ENCODE data around the gene FYB2. TPM values are rescaled to one million over a fixed set of nuclear protein-coding genes. Genes with fewer than 3 reads are reported as not detected.

FYB2 gene
- total RNA-seq, 1 donor from 2014 or later: 0.14 TPM

GRCh38 chr1:56837244-56837939, 18.2 kb upstream of the FYB2 start:
- DNase-seq (ENCODE audit: low read depth) (no peak), FAIRE-seq (no peak)
- Histone ChIP-seq H3K36me3 (ENCODE audit: insufficient read depth, low read length) (no peaks in the 10 kb centered on the region), H3K9me3 (ENCODE audit: insufficient read depth, low read depth, low read length) (no peaks in the 10 kb centered on the region), H3K27me3 (ENCODE audit: insufficient read depth, low read length) (no peaks in the 10 kb centered on the region), H3K4me2 (ENCODE audit: low read length) (no peak overlapping the region), H3K4me1 (ENCODE audit: insufficient read depth, low read length) (peaks cover 9% of the 10 kb centered on the region), H4K20me1 (ENCODE audit: insufficient read depth, low read length) (no peaks in the 10 kb centered on the region), H3K9ac (ENCODE audit: low read length) (no peak overlapping the region), H3K4me3 (ENCODE audit: insufficient read depth, low read depth, low read length) (no peak overlapping the region), H2AFZ (ENCODE audit: low read depth, low read length) (no peak overlapping the region), H3K79me2 (ENCODE audit: insufficient read depth, low read length) (no peaks in the 10 kb centered on the region), H3K27ac (ENCODE audit: low read depth, low read length) (no peak overlapping the region)
- Mint-ChIP-seq H3K9me3 (ENCODE audit: unreplicated experiment) (peaks cover 8% of the 10 kb centered on the region), H3K27me3 (ENCODE audit: low read depth, unreplicated experiment) (peaks cover 15% of the 10 kb centered on the region), H3K27ac (ENCODE audit: unreplicated experiment) (no peak overlapping the region), H3K36me3 (ENCODE audit: low read depth, unreplicated experiment) (no peaks in the 10 kb centered on the region), H3K4me3 (ENCODE audit: unreplicated experiment) (no peak overlapping the region), H3K4me1 (ENCODE audit: low read depth, unreplicated experiment) (peaks cover 3% of the 10 kb centered on the region)
- TF ChIP-seq, protein P1, sequence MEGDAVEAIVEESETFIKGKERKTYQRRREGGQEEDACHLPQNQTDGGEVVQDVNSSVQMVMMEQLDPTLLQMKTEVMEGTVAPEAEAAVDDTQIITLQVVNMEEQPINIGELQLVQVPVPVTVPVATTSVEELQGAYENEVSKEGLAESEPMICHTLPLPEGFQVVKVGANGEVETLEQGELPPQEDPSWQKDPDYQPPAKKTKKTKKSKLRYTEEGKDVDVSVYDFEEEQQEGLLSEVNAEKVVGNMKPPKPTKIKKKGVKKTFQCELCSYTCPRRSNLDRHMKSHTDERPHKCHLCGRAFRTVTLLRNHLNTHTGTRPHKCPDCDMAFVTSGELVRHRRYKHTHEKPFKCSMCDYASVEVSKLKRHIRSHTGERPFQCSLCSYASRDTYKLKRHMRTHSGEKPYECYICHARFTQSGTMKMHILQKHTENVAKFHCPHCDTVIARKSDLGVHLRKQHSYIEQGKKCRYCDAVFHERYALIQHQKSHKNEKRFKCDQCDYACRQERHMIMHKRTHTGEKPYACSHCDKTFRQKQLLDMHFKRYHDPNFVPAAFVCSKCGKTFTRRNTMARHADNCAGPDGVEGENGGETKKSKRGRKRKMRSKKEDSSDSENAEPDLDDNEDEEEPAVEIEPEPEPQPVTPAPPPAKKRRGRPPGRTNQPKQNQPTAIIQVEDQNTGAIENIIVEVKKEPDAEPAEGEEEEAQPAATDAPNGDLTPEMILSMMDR (IDR thresholded peaks at IDR 0.05; ENCODE audit: insufficient read depth, low read depth, low read length): no peak
- no peak for TF ChIP-seq EZH2 (IDR thresholded peaks at IDR 0.05; ENCODE audit: insufficient read depth, low read length)

- H3K4me3 ChIP-seq (ENCODE audit: insufficient read depth, low read depth, low read length): no peak overlapping the region
- no peaks in the 10 kb centered on the region for H3K79me2 ChIP-seq (ENCODE audit: insufficient read depth, low read length)
- no peaks in the 10 kb centered on the region for H3K36me3 Mint-ChIP-seq (ENCODE audit: low read depth, unreplicated experiment)
- H3K4me3 Mint-ChIP-seq (ENCODE audit: unreplicated experiment): no peak overlapping the region
- no peak overlapping the region for H3K27ac ChIP-seq (ENCODE audit: low read depth, low read length)
- H3K4me1 ChIP-seq (ENCODE audit: insufficient read depth, low read length): peaks cover 18% of the 10 kb centered on the region
- no peak overlapping the region for H2AFZ ChIP-seq (ENCODE audit: low read depth, low read length)
- no peak for DNase-seq (ENCODE audit: low read depth)
- H4K20me1 ChIP-seq (ENCODE audit: insufficient read depth, low read length): no peaks in the 10 kb centered on the region
- no peak for FAIRE-seq
- H3K9ac ChIP-seq (ENCODE audit: low read length): no peak overlapping the region
- no peak overlapping the region for H3K27ac Mint-ChIP-seq (ENCODE audit: unreplicated experiment)
- H3K4me2 ChIP-seq (ENCODE audit: low read length): no peak overlapping the region
- H3K4me1 Mint-ChIP-seq (ENCODE audit: low read depth, unreplicated experiment): peaks cover 9% of the 10 kb centered on the region
- H3K9me3 Mint-ChIP-seq (ENCODE audit: unreplicated experiment): peaks cover 8% of the 10 kb centered on the region
- H3K27me3 ChIP-seq (ENCODE audit: insufficient read depth, low read length): no peaks in the 10 kb centered on the region
- no peaks in the 10 kb centered on the region for H3K9me3 ChIP-seq (ENCODE audit: insufficient read depth, low read depth, low read length)
- TF ChIP-seq, protein P1 (IDR thresholded peaks at IDR 0.05; ENCODE audit: insufficient read depth, low read depth, low read length): no peak
- no peak for TF ChIP-seq EZH2 (IDR thresholded peaks at IDR 0.05; ENCODE audit: insufficient read depth, low read length)
- H3K27me3 Mint-ChIP-seq (ENCODE audit: low read depth, unreplicated experiment): peaks cover 10% of the 10 kb centered on the region
- H3K36me3 ChIP-seq (ENCODE audit: insufficient read depth, low read length): no peaks in the 10 kb centered on the region
Measured at GRCh38 chr1:56836359-56836758, 17.2 kb upstream of the FYB2 start.

DNA sequence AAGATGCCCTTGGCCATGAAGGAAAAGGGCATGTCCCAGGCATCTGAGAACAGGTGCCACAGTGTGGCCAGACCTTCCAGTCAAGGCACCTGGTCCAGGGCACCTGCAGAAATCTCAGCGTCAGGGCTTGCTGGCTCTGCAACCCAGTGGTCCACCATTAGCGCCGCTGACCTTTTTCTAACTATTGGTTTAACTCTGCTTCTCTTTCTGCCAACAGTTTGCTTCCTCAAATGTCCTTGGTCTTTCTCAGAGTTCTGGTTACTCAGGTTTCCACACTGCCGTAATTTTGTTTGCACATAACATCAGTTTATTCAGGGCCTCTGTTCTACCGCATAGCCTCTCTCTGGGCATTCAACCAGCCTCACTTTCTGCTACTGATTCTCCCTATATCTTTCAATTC, 16.5 kb upstream of the FYB2 start:
- H3K4me3 ChIP-seq (ENCODE audit: insufficient read depth, low read depth, low read length): no peak overlapping the region
- no peaks in the 10 kb centered on the region for H4K20me1 ChIP-seq (ENCODE audit: insufficient read depth, low read length)
- no peak for DNase-seq (ENCODE audit: low read depth)
- no peak overlapping the region for H2AFZ ChIP-seq (ENCODE audit: low read depth, low read length)
- no peak overlapping the region for H3K4me2 ChIP-seq (ENCODE audit: low read length)
- no peak for TF ChIP-seq EZH2 (IDR thresholded peaks at IDR 0.05; ENCODE audit: insufficient read depth, low read length)
- TF ChIP-seq, protein P1 (IDR thresholded peaks at IDR 0.05; ENCODE audit: insufficient read depth, low read depth, low read length): no peak
- no peak overlapping the region for H3K27ac ChIP-seq (ENCODE audit: low read depth, low read length)
- H3K27me3 ChIP-seq (ENCODE audit: insufficient read depth, low read length): no peaks in the 10 kb centered on the region
- H3K36me3 ChIP-seq (ENCODE audit: insufficient read depth, low read length): no peaks in the 10 kb centered on the region
- H3K79me2 ChIP-seq (ENCODE audit: insufficient read depth, low read length): no peaks in the 10 kb centered on the region
- Mint-ChIP-seq H3K9me3 (ENCODE audit: unreplicated experiment) (peaks cover 8% of the 10 kb centered on the region), H3K4me1 (ENCODE audit: low read depth, unreplicated experiment) (peaks cover 9% of the 10 kb centered on the region), H3K4me3 (ENCODE audit: unreplicated experiment) (no peak overlapping the region), H3K27ac (ENCODE audit: unreplicated experiment) (no peak overlapping the region), H3K27me3 (ENCODE audit: low read depth, unreplicated experiment) (peaks cover 10% of the 10 kb centered on the region), H3K36me3 (ENCODE audit: low read depth, unreplicated experiment) (no peaks in the 10 kb centered on the region)
- peaks cover 18% of the 10 kb centered on the region for H3K4me1 ChIP-seq (ENCODE audit: insufficient read depth, low read length)
- H3K9ac ChIP-seq (ENCODE audit: low read length): no peak overlapping the region
- H3K9me3 ChIP-seq (ENCODE audit: insufficient read depth, low read depth, low read length): no peaks in the 10 kb centered on the region
- no peak for FAIRE-seq
